Aorta (tissue), 5 donors: ENCODE results near the gene SIGLEC12. TPM values are rescaled to one million over a fixed set of nuclear protein-coding genes. Genes with fewer than 3 reads are reported as not detected.

ENCODE experiments used
- ATAC-seq: fragments of 200-7000 bp; cut with Tn5 transposase; one replicate; pipeline ENCODE4 v1.9.1; 2022; ENCODE audit warnings: moderate library complexity; ENCODE audit not compliant: low FRiP score
- DNase-seq, 2 donors: peaks; one replicate each; pipeline ENCODE4 v3.0.0-alpha.2; 2020
- H3K27ac ChIP-seq, 2 donors: one replicate each; pipeline ENCODE4 v1.5.1; 2013; ENCODE audit warnings: low read length in 2 of 2, mild to moderate bottlenecking in 2 of 2, moderate library complexity in 2 of 2, control low read depth in 1 of 2, inconsistent platforms in 1 of 2, low read depth in 1 of 2
- H3K27me3 ChIP-seq, 2 donors: one replicate each; pipeline ENCODE4 v1.6.1; 2013; ENCODE audit warnings: control low read depth in 1 of 2, low read length in 1 of 2, mild to moderate bottlenecking in 1 of 2, moderate library complexity in 1 of 2; ENCODE audit not compliant: insufficient read depth in 2 of 2, control insufficient read depth in 1 of 2
- H3K36me3 ChIP-seq, 2 donors: one replicate each; pipeline ENCODE4 v1.6.1; 2013; ENCODE audit warnings: control low read depth in 1 of 2, low read length in 1 of 2, mild to moderate bottlenecking in 1 of 2; ENCODE audit not compliant: insufficient read depth in 2 of 2, control insufficient read depth in 1 of 2
- H3K4me1 ChIP-seq, 2 donors: one replicate each; pipeline ENCODE4 v1.6.1; 2013; ENCODE audit warnings: low read length in 2 of 2, control low read depth in 1 of 2, mild to moderate bottlenecking in 1 of 2, moderate library complexity in 1 of 2; ENCODE audit not compliant: insufficient read depth in 2 of 2, control insufficient read depth in 1 of 2
- H3K4me3 ChIP-seq, 2 donors: one replicate each; pipeline ENCODE4 v1.5.1; 2013; ENCODE audit warnings: low read length in 2 of 2, control low read depth in 1 of 2, mild to moderate bottlenecking in 1 of 2
- H3K9me3 ChIP-seq: one replicate; pipeline ENCODE4 v1.6.1; 2013; ENCODE audit warnings: mild to moderate bottlenecking, low read length; ENCODE audit not compliant: control insufficient read depth
- WGBS, 2 donors: extraction: QIAGEN DNeasy Blood & Tissue Kit; methylation state at CpG; one replicate each; pipeline ENCODE4 v1.1.7; 2013; 5-methylcytosine and 5-hydroxymethylcytosine counted together
- intact Hi-C, 2 donors: fragments of 100-400 bp; cut with DNase I; formaldehyde crosslinking; loops; one replicate each; pipeline versions ENCODE4 v1.14.2 to v1.15.0; 2022
- polyA plus RNA-seq, 2 donors: library from polyadenylated mRNA; stranded (reverse); fragments of 200-250 nt; gene quantifications; one replicate each; pipeline ENCODE4 v1.2.3, GENCODE V29; 2013
- total RNA-seq, 2 donors: library from RNA; stranded (reverse); fragmentation: NEBNext Ultra II Directional; extraction: Animal tissue kit (Norgen Biotek cat#: 25700); gene quantifications; one replicate each; pipeline ENCODE4 v1.2.1, GENCODE V29; 2021
- donor health status: healthy with polysubstance abuse.
- donor health status: Bipolar disorder and iron deficiency.
- donor health status: DM: no; HTN: no; CAD: no.
- donor health status: DM: no; HTN: no; CAD: no.
- donor health status: DM: yes; HTN: yes; CAD: no.

The SIGLEC12 gene
- total and polyA plus RNA-seq, 4 donors, result 0.75 to 2.0 TPM; not detected in 2

- intact Hi-C loops, result no loop called here
- Histone ChIP-seq H3K27me3 (no peaks in the 10 kb centered on the region), H3K36me3 (no peaks in the 10 kb centered on the region), H3K9me3 (no peaks in the 10 kb centered on the region), H3K27ac (no peak overlapping the region), H3K4me3 (no peak overlapping the region), H3K4me1 (no peaks in the 10 kb centered on the region)
- 59 to 61% methylated on average over 13 of the region's 13 CpGs for WGBS, 2 donors
- DNase-seq (no peak), ATAC-seq (no peak)
These were observed 41.2 kb downstream of the SIGLEC12 start for GRCh38 chr19:51460164-51460992.

GRCh38 chr19:51458899-51459505 lies 42.6 kb downstream of the SIGLEC12 start:
- ATAC-seq, result no peak
- Histone ChIP-seq H3K4me1 (no peaks in the 10 kb centered on the region), H3K36me3 (no peaks in the 10 kb centered on the region), H3K27me3 (no peaks in the 10 kb centered on the region), H3K9me3 (no peaks in the 10 kb centered on the region), H3K4me3 (no peak overlapping the region), H3K27ac (no peak overlapping the region)
- WGBS, 2 donors, result 75 to 77% methylated on average over 14 of the region's 14 CpGs
- intact Hi-C loops, result no loop called here
- DNase-seq, result no peak

DNA sequence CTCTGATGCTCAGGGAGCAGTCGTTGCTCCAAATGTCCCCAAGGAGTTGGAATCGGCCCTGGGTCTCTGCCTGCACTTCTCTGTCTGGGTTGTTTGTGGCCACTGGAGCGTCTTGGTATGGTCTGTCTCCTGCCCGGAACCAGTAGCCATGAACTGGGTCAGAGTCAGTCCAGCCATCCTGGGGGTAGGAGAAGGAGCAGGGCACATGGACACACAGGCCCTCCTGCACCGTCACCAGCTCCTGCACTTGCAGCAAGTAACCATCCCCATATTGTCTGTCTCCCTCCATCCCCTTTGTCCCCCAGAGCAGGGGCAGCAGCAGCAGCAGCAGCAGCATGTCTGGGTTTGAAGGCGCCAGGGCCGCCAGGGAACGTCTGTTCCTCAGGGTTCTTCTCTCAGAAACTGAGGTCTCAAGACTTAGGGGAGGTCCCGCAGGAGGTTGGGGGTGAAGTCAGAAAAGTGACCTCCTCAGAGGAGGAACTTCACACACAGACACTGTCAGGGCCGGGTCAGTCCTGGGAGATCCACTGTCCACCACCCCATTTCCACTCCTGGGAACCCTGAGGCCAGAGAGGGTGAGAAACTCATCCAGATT lies 43.5 kb downstream of the SIGLEC12 start, which contains the start of gene SIGLEC8:
Gene SIGLEC8 (minus strand): TSS at position 404 of the 595 bp plus-strand sequence. CDS start 67 bp downstream, at position 337.
- Histone ChIP-seq H3K27ac (no peak within 1 kb of the TSS), H3K9me3 (no peaks in the 10 kb centered on the region), H3K4me1 (no peaks in the 10 kb centered on the region), H3K36me3 (no peaks in the 10 kb centered on the region), H3K27me3 (no peaks in the 10 kb centered on the region), H3K4me3 (no peak within 1 kb of the TSS)
- no peak for ATAC-seq
- DNase-seq, result no peak
- intact Hi-C loops, result no loop called here
- WGBS, 2 donors, result 57 to 58% methylated on average over 10 of the region's 10 CpGs

DNA sequence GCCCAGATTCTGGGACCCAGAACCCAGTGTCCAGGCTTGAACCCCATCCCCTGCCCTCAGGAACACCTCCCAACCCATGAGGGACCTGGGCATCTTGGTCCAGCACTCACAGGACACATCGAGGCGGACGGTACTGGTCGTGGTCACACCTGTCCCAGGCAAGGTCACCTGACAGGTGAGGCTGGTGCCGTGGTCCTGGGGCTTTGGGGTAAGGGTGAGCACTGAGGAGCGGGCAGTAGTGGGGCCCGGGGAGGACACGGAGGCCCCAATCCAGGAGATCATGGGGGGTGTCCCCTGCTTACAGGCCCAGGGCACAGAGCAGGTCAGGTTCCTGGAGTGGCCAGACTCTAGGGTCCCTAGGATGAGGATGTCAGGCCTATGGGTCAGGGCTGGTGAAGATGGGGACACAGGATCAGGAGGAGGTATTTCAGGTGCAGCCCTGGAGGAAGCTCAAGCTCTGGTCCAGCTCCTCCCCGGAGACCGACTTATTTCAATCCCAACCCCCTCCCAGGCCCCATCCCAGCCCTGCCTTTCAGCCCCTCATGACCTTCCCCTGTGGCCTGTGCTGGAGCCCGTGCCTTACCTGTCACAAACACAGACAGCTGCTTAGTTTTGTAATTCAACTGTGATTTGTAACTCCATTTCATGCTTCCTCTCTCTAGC lies 44.1 kb downstream of the SIGLEC12 start:
- intact Hi-C loops, result no loop called here
- Histone ChIP-seq H3K27ac (no peak overlapping the region), H3K27me3 (no peaks in the 10 kb centered on the region), H3K36me3 (no peaks in the 10 kb centered on the region), H3K4me3 (no peak overlapping the region), H3K4me1 (no peaks in the 10 kb centered on the region), H3K9me3 (no peaks in the 10 kb centered on the region)
- ATAC-seq (no peak), DNase-seq (no peak)
- WGBS, 2 donors, result 76 to 81% methylated on average over 11 of the region's 11 CpGs

DNA sequence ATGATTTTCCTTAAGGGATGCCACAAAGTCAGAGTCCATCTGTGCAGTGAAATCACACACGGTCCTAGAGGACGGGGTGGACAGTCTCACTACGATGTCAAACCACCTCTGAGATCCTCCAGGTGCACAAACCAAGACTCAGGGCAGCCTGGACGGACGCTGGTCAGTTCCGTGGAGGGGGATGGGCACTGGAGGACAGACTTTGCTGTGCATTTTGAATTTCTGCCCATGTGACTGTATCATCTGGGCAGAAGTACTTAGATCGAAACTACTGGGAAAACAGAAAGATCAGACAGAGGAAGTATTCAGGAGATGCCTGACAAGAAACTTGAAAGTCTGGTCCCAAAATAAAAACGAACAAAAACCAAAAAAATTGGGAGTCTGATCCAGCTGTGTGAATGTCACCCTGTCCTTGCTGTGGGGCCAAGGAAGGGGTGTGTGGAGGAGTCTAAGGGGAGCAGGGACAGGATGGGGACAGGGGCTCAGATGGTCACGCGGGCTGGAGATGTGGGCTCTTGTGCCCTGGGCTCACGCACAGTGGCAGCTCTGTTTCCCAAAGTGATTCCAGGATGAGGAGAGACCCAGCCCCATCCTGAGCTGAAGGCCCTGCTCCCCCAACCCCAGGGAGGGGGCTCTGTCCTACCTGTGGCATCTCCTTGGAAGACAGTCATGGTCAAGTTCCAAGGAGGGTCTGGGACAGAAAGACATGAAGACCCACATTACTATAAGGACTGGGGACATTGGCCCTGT lies 44.9 kb downstream of the SIGLEC12 start:
- Histone ChIP-seq H3K9me3 (no peaks in the 10 kb centered on the region), H3K36me3 (no peaks in the 10 kb centered on the region), H3K4me3 (no peak overlapping the region), H3K27me3 (no peaks in the 10 kb centered on the region), H3K27ac (no peak overlapping the region), H3K4me1 (no peaks in the 10 kb centered on the region)
- DNase-seq (no peak), ATAC-seq (no peak)
- 68 to 69% methylated on average over 11 of the region's 11 CpGs for WGBS, 2 donors
- intact Hi-C loops, result no loop called here

DNA sequence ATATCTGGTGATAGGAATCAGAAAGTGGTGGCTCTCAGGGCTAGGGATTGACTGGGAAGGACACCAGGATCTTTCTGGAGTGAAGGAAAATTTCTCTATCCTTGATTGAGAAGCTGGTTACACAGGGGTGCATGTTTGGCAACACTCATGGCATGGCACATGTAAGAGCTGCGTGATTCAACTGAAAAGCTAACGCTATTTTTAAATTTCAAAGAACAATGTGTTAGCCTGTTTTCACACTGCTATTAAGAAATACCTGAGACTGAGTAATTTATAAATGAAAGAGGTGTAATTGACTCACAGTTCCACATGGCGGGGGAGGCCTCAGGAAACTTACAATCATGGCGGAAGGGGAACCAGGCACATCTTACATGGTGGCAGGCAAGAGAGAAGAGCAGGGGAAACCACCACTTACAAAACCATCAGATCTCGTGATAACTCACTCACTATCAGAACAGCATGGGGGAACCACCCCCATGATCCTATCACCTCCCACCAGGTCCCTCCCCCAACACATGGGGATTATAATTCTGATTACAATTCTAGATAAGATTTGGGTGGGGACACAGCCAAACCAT lies 50.8 kb downstream of the SIGLEC12 start:
- Histone ChIP-seq H3K9me3 (no peaks in the 10 kb centered on the region), H3K27ac (no peak overlapping the region), H3K27me3 (no peaks in the 10 kb centered on the region), H3K36me3 (no peaks in the 10 kb centered on the region), H3K4me3 (no peak overlapping the region), H3K4me1 (no peaks in the 10 kb centered on the region)
- ATAC-seq, result no peak
- WGBS, 2 donors, result 78 to 87% methylated on average over 5 of the region's 5 CpGs
- intact Hi-C loops, result no loop called here
- DNase-seq, result no peak

DNA sequence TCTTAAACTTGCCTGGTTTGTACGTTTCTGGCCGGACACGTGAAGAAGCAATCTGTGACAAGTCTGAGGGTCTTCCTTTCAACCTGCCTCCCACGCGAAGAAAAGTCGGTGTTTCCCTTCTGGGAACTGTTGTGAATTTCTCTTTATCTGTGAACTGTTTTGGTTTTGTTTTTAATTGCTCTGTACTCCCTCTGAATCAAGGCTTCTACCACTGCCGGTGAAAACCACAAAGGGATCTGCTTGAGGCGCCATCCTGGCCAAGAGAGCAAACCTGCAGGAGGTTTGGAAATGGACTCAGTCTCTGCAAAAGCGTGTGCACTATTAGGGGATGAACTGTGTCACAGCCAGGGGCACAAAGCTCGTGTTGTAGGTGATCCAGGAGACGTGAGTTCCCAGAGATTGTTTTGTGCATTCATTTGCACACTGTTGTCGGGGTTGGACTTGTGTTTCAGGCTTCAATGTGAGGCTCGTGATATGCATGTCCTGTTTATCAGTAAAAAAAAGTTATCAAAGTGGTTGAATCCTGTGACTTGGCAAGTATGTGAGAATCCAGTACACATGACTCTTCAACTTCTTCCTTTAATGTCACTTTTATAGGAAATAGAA lies 53.1 kb downstream of the SIGLEC12 start:
- no peaks in the 10 kb centered on the region for H3K27me3 ChIP-seq
- DNase-seq (no peak), ATAC-seq (no peak)
- H3K27ac ChIP-seq, result no peak overlapping the region
- H3K4me3 ChIP-seq, result no peak overlapping the region
- no peaks in the 10 kb centered on the region for H3K9me3 ChIP-seq
- H3K4me1 ChIP-seq, result no peaks in the 10 kb centered on the region
- WGBS, 2 donors, result 68 to 71% methylated on average over 13 of the region's 13 CpGs
- no peaks in the 10 kb centered on the region for H3K36me3 ChIP-seq
- intact Hi-C loops, result no loop called here

DNA sequence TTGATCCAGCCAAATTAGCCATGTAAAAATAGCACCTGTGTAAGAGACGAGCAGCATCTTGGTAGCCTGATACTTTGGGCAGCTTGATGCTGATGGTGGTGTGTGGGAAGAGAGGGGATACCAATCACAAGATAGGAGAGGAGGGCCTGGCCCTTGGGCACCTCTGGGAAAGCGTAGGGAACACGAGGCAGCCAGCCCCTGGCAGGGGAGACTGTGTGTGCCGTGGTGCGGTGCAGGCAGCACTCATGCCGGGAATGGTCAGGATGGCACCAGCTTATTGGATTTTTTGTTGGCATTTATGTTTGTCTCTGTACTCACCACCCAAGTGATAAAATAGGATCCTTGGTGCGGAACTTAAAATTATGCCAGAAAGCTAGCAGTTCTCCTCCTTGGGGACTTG lies 53.6 kb downstream of the SIGLEC12 start:
- 77% methylated on average over 7 of the region's 7 CpGs for WGBS, 2 donors
- DNase-seq, result no peak
- H3K36me3 ChIP-seq, result no peaks in the 10 kb centered on the region
- no peaks in the 10 kb centered on the region for H3K4me1 ChIP-seq
- intact Hi-C loops, result no loop called here
- ATAC-seq, result no peak
- H3K27ac ChIP-seq, result no peak overlapping the region
- H3K9me3 ChIP-seq, result no peaks in the 10 kb centered on the region
- no peaks in the 10 kb centered on the region for H3K27me3 ChIP-seq
- no peak overlapping the region for H3K4me3 ChIP-seq
